NOMO-1 treated with dmso at 0.1 percent for 144 hours (cell line): ENCODE measurements around the gene NKD2.

ENCODE experiments used
- DNase-seq: peaks from one replicate; lab custom pipeline; 2025; ENCODE audit not compliant: unreplicated experiment; lab: John Stamatoyannopoulos, UW

The NKD2 gene

DNA sequence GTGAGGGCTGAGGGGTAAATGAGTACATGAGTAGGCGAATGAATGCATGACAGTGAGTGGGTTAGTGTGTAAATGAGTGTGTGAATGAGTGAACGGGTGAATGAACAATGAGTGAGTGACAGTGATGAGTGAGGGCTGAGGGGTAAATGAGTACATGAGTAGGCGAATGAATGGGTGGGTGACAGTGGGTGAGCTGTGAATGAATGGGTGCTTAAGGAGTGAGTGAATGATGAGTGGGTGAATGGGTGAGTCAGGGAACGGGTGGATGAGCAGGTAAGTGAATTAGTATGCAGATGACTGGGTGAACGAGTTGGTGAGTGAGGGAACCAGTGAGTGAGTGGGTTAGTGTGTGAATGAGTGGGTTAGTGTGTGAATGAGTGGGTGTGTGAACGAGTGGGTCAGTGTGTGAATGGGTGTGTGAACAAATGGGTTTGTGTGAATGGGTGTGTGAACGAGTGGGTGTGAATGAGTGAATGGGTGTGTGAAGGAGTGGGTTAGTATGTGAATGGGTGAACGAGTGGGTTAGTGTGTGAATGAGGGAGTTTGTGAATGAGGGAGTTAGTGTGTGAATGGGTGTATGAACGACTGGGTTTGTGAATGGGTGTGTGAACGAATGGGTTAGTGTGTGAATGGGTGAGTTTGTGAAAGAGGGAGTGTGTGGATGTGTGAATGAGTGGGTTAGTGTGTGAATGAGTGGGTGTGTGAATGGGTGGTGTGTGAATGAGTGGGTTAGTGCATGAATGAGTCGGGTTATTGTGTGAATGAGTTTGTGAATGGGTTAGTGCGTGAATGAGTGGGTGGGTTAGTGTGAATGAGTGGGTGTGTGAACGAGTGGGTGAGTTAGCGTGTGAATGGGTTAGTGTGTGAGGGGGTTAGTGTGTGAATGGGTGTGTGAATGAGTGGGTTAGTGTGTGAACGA, 32.9 kb downstream of the NKD2 start:
- DNase-seq, result no peak

DNA sequence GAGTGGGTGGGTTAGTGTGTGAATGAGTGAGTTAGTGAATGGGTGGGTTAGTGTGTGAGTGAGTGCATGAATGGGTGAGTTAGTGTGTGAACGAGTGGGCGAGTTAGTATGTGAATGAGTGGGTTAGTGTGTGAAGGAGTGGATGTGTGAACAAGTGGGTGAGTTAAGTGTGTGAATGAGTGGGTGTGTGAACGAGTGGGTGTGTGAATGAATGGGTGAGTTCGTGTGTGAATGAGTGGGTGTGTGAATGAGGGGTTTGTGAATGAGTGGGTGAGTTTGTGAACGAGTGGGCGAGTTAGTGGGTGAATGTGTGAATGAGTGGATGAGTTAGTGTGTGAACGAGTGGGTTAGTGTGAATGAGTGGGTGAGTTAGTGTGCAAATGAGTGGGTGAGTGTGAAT, 34.0 kb downstream of the NKD2 start:
- DNase-seq, result no peak

DNA sequence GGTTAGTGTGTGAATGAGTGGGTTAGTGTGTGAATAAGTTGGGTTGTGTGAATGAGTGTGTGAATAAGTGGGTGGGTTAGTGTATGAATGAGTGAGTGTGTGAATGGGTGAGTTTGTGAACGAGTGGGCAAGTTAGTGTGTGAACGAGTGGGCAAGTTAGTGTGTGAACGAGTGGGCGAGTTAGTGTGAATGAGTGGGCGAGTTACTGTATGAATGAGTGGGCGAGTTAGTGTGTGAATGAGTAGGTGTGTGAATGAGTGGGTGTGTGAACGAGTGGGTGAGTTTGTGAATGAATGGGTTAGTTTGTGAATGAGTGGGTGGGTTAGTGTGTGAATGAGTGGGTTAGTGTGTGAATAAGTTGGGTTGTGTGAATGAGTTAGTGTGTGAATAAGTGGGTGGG, 34.7 kb downstream of the NKD2 start:
- no peak for DNase-seq

DNA sequence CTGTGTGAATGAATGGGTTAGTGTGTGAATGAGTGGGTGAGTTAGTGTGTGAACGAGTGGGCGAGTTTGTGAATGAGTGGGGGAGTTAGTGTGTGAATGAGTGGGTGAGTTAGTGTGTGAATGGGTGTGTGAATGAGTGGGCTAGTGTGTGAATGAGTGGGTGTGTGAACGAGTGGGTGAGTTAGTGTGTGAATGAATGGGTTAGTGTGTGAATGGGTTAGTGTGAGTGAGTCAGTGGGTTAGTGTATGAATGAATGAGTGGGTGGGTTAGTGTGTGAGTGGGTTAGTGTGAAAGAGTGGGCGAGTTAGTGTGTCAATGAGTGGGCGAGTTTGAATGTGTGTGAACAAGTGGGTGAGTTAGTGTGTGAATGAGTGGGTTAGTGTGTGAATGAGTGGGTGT, 35.5 kb downstream of the NKD2 start:
- no peak for DNase-seq

DNA sequence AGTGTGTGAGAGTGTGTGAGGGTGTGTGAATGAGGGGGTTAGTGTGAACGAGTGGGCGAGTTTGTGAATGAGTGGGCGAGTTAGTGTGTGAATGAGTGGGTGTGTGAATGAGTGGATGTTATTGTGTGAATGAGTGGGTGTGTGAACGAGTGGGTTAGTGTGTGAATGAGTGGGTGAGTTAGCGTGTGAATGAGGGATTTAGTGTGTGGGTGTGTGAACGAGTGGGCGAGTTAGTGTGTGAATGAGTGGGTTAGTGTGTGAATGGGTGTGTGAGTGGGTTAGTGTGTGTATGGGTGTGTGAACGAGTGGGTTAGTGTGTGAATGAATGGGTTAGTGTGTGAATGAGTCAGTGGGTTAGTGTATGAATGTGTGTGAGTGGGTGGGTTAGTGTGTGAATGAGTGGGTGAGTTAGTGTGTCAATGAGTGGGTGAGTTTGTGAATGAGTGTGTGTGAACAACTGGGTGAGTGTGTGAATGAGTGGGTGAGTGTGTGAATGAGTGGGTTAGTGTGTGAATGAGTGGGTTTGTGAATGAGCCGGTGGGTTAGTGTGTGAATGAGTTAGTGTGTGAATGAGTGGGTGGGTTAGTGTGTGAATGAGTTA, 37.5 kb downstream of the NKD2 start:
- DNase-seq, result no peak

DNA sequence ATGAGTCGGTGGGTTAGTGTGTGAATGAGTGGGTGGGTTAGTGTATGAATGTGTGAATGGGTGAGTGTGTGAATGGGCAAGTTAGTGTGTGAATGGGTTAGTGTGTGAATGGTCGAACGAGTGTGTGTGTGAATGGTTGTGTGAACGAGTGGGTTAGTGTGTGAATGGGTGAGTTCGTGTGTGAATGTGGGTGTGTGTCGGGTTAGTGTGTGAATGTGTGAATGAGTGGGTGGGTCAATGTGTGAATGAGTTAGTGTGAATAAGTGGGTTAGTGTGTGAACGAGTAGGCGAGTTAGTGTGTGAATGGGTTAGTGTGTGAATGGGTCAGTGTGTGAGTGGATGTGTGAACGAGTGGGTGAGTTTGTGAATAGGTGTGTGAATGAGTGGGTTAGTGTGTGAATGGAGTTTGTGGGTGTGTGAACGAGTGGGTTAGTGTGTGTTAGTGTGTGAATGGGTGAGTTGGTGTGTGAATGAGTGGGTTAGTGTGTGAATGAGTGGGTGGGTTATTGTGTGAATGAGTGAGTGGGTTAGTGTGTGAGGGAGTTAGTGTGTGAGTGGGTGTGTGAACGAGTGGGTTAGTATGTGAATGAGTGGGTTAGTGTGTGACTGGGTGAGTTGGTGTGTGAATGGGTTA, 38.8 kb downstream of the NKD2 start:
- no peak for DNase-seq

DNA sequence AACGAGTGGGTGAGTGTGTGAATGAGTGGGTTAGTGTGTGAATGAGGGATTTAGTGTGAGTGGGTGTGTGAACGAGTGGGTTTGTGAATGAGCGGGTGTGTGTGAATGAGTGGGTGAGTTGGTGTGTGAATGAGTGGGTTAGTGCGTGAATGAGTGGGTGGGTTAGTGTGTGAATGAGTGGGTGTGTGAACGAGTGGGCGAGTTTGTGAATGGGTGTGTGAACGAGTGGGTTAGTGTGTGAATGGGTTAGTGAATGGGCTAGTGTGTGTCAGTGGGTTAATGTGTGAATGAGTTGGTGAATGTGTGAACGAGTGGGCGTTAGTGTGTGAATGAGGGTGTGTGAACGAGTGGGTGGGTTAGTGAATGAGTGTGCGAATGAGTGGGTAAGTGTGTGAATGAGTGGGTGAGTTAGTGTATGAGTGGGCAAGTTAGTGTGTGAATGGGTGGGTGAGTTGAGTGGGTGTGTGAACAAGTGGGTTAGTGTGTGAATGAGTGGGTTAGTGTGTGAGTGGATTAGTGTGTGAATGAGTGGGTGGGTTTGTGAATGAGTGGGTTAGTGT, 39.6 kb downstream of the NKD2 start:
- no peak for DNase-seq

DNA sequence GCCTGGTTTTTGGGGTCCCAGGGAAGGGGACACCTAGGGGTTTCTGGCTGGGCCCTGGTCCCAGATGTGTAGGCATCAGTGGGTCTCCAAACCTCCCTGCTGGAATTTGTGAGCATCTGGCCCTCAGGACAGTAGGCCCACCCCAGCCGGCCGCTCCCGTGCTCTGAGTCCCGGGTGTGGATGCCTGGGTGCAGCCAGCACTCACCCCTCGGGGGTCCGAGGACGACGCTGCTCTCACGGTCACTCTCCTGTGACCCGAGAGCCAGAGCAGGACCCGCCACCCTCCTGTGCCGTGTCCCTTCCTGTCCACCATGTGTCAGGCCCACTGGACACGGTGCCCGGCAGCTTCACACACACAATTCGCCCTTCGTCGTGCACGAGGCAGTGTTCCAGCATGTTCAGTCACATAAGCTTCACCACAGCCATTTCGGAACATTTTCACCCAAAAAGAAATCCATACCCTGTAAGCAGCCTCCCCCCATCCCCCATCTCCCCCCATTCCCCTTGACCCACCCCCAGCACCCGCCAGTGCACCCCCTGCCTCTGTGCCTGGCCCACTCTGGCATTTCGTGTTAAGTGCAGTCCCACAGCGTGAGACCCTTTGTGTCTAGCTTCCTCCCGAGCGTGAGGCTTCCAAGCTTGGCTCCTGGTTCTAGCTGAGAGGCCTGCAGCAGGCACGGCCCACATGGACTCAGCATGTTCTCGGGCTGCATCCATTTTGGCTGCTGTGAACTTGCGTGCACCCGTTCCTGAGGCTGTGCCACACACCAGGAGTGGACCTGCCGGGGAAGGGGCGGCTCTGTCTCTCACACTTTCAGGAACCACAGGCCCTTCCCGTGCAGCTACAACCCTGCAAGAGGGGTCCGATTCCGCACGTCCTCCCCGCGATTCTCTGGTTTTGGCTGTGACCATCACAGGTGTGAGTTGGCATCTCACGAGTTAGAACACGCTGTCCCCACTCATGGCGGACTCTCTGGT, 40.5 kb downstream of the NKD2 start:
- no peak for DNase-seq

DNA sequence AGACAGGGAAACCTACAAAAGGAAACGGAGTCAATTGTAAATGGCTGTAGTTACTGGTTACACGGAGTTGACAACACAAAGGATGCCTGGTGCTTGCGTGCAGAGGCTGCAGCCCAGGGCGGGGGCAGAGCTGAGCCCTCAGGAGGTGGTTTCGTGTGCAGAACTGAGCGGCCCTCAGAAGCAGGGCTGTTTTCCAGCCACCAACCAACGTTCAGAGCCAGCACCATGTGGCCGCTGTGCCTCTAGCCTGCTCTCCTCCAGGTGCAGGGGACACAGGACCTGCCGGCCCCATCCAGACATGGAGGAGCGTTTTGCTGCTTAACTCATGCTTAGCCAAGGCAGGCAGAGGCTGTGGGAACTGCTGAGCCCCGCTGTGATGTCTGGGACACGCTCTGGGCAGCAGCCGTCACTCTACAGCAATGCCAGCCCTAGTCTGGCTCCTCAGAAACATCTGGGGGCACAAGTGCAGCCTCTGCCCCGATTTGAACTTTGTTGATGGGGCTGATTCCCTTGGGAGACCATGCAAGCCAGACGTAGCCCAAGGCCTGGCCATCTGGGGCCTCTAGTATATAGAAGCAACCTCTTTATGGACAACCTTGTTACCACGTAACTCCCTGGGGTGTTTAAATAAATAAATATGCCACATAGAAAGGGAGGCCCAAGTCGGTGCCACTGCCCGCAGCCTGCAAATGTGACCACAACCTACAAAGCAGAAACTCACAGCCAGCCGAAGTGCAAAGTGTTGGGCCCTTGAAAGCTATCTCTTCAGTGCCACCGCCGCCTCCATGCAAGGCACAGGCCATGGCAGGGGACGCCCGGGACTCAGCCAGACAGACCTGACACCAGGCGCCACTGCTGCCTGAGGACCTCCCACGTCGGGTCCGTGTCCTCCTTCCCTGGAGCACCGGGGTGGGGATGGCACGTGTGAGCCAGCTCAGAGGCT, 42.1 kb downstream of the NKD2 start:
- DNase-seq, result no peak

DNA sequence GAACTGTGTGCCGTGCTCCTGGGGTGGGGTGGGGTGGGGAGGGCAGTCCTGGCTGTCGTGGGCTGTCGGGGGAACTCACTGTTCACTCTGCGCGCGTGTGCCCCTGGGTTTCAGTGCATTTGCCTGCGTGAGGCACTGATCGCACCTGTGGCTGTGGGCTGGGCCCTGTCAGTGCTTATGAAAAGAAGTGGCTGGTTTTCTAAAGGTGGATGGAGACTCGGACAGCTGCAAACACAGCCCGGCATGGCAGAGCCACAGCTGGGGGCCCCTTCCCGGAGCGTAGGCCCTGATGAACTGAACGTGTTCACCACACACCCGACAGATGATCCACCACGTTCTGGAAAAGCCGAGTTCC, 42.7 kb downstream of the NKD2 start:
- no peak for DNase-seq

DNA sequence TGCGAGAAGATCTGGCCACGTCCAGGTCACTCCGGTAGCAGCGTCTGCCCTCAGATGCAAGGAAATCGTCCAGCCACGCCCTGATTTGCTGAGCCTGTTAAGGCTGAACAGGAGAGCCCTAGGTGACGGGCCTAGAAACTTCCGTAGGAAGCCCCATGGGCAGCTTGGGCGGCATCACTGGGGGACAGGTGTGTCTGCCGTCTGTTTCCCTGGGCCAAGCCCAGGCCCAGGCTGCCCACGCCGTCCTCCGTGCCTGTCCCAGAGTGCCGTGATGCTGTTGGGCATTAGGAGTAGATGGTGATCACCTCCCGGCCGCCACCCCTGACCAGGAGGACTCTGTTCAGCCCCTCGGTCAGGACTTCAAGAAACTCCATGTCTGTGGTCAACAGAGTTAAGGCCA, 43.5 kb downstream of the NKD2 start:
- DNase-seq, result no peak

DNA sequence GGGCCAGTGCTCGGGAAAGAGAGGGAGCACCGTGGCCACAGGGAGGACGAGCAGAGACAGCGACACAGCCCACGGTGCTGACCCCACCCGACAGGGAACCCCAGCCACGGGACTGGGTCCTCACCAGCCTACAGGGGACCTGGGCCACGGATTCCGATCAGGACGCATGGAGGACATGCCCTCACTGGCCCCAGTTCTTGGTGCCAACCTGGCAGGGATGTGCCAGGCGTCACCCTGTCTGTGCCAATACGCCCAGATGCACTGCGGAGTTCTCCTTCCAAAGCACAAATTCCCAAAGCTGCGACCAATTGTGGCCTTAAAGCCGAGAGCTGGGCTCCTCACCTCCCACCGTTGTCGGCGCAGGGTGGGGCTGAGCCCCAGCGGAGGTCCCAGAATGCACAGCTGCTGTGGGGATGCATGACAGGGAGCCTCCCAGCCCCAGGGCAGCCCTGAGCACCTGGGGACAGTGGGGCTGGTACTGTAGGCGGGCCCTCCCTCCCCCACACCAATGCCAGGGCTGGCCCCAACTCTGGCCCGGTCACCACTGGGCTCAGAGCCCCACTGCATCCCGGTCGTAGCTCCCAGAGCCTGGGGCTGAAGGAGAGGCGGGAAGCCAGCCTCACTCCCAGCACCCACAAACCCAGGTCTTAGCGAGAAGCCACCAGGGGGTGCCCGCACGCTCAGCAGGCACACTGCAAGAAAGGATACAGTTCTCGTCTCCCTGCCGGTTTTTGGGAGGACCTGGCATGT, 44.2 kb downstream of the NKD2 start:
- no peak for DNase-seq

DNA sequence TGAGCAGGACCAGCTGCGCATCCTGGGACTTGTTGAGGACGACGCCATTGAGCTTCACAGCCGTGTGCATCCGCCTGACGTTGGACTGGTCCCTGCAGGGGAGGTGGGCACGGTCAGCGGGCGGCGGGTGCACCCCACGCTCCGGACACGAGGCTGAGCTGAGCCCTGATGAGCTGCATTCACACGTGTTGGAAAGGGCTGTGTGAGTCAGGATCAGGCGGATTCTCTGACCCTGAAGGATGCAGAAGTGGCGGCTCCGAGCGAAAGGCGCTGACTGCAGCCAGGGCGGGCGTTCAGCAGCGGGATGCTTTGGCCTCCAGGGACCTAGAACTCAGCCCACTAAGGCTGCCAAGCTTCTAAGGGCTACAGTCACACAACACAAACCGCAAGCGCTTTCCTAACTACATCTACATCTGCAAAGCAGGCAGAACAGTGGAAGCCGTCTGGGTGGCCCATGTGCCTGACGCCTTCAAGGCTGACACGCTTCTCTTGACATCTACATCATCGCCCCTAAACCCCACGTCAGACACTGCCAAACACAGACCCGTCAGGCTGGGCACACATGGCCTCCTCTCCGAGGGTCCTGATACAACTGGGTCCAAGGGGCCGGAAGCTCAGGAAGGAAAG, 44.9 kb downstream of the NKD2 start:
- DNase-seq, result no peak

DNA sequence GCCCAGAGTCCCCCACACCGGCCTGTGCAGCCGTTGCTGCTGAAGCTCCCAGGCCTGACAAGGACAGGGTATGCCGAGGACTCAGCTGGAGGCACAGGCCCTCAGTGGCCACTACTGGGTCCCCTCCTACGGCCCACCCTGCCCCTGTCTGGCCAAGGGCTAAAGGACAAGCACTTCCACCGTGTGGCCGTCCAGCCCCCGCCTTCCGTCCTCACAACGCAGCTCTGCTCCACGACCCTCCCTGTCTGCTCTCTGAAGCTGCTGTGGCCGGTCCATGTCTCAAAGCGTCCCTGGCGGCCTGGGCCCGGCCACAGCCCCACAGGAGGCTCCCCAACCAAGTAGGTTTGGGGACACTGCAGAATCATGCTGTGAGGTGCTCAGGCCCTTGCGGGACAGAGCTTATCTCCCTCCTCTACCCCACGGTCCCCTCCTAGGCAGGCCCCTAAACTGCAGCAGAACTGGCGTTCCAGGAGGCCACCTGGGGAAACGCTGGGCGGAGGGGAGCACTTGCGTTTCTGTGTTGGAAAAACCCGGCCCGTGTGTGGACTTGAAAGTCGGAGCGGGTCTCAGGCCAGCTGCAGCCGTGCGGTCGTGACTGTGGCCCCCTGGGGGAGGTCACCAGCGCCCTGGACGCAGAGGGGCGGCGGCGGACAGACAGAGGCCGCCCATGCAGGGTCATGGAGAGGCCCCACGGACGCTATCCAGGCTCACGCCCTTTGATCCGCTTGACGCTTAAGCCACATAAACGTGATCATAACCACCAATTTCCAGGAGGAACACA, 45.6 kb downstream of the NKD2 start:
- DNase-seq, result no peak

DNA sequence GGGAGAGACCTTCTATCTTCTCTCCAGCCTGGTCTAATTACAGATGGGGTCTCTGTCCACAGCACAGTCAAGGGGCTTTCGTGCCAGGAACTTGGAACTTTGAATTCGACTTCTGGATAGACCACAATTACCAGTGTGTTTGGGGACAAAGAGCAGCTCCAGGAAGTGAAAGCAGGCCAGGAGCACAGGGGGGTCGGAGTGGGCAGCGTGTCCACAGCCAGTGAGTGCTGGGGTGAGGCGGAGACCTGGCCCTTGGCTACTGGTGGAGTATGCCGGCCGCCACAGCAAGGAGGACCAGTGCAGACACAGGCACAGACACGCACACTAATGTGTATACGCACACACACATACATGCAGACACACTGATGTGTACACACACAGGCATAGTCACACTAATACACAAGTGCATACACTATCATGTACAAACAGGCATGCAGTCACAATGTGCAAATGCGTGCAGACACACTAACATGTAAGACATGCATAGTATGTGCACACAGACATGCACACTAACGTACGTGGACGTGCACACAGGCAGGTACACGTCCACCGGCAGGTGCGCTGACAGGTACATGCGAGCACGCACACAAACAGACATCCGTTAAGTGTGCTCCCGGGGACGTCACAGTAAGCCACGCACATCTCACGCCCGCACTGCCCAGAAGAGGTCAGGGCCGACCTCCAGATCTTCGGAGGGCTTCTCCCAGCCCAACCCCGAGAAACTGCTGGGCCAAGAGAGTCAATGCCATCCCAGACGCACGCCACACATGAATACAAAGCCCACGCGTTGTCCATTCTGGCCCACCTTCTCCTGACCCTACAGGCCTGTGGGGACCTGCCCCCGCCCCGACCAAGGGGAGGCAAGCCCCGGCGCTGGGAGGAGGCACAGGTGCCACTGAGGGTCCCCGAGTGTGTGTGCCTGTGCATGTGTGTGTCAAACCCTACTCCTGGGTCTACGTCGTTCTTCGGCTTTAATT, 46.5 kb downstream of the NKD2 start:
- DNase-seq, result no peak

DNA sequence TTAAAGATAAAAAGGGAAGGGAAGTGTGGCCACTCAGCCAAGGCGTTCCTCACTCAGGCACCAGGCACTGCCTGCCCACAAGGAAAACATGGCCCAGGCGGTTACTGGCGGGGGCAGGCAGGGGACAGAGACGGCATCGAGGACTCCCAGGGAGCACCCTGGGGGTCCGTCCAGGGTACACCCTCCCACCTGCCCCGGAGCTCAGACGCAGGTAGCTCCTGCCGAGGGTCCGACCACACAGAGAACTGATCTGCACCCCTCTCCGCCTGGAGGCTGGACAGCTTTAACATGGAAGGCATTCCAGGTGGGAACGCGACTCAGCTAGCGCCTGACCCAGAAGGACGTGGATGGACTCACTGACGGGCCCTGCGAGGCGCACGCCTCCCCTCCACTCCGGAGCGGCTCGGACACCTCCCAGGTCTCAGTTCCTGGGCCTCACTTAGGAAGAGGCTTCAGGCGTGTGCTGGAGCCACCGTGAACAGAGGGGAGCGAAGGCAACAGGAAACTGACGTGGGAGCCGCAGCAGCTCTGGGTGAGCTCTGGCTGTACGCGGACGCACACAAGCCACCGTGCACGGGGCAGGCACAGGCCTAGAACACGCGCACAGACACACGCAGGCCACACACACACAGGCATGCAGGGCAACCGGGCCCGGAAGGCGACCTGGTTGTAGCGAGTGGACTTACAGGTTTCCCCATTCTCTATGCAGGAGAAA, 47.5 kb downstream of the NKD2 start:
- DNase-seq, result no peak
